ENCODE results near the gene SERPINA1.

The SERPINA1 gene

GRCh38 chr14:94395282-94395887 lies 7.0 kb upstream of the SERPINA1 start:
- Histone ChIP-seq H3K9ac (peak overlapping the region in 7 of 11 experiments; percentile 5 to 85 (median 65); a peak in 9 of 22 replicates), H4K20me1 (no peaks in the 10 kb centered on the region), H3K4me2 (peak overlapping the region in 10 of 11 experiments; percentile 52 to 97 (median 80); a peak in 18 of 22 replicates), H3K9me3 (replicated peaks in 1 of 11) (peaks cover 0 to 11% (median 0%) of the 10 kb centered on the region in 11 experiments; a peak in 2 of 22 replicates), H3K4me3 (no peak overlapping the region; a peak in 1 of 20 replicates), H3K4me1 (peaks cover 14 to 81% (median 60%) of the 10 kb centered on the region in 10 experiments; a peak in 18 of 20 replicates), H3K36me3 (no peaks in the 10 kb centered on the region), H3K27me3 (no peaks in the 10 kb centered on the region), H3K27ac (peak overlapping the region; percentile 58 to 97 (median 86); a peak in 19 of 22 replicates)
- TF ChIP-seq Cebpa-rat (IDR thresholded peaks at IDR 0.05) = no peak

DNA sequence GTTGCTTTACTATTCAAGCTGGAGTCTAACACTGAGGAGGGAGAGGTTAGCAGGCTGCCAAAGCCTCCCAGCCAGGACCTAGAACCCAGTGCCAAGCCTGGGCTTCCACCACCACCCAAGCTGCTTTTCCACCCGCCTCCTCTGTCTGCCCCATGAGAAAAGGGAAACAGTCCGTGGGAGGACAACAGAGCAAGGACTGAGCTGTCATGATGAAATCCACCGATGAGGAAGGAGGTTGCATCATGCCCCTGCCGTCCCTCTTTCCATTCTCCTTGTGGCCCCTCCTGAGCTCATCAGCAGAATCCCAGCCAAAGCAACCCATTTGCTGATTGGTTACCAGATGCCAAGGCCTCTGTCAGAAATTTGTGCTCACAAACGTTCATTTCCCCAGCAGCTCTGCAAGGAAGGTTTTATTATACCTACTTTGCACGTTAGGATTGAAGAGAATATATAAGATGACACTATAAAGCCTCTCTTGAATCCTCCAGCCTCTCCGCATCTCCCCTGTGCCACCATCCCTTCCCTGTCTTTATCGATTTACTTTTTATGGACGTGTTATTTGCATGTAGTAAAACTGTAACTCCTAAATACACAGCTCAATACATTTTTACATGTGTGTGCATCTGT lies 6.3 kb upstream of the SERPINA1 start:
- H3K9me3 ChIP-seq (replicated peaks in 1 of 11) = peaks cover 0 to 11% (median 0%) of the 10 kb centered on the region in 11 experiments; a peak in 2 of 22 replicates
- TF ChIP-seq Cebpa-rat (IDR thresholded peaks at IDR 0.05) = peak; percentile 52 to 98 (median 91); a peak in 20 of 22 replicates
- peak overlapping the region in 10 of 11 experiments; percentile 52 to 97 (median 80); a peak in 21 of 22 replicates for H3K4me2 ChIP-seq
- no peak overlapping the region for H3K4me3 ChIP-seq
- H3K27me3 ChIP-seq = no peaks in the 10 kb centered on the region
- H3K36me3 ChIP-seq = no peaks in the 10 kb centered on the region
- H3K4me1 ChIP-seq = peaks cover 14 to 88% (median 67%) of the 10 kb centered on the region in 10 experiments; a peak in 18 of 20 replicates
- peak overlapping the region in 10 of 11 experiments; percentile 22 to 86 (median 69); a peak in 15 of 22 replicates for H3K9ac ChIP-seq
- H4K20me1 ChIP-seq = no peaks in the 10 kb centered on the region
- H3K27ac ChIP-seq = peak overlapping the region; percentile 58 to 97 (median 86)

DNA sequence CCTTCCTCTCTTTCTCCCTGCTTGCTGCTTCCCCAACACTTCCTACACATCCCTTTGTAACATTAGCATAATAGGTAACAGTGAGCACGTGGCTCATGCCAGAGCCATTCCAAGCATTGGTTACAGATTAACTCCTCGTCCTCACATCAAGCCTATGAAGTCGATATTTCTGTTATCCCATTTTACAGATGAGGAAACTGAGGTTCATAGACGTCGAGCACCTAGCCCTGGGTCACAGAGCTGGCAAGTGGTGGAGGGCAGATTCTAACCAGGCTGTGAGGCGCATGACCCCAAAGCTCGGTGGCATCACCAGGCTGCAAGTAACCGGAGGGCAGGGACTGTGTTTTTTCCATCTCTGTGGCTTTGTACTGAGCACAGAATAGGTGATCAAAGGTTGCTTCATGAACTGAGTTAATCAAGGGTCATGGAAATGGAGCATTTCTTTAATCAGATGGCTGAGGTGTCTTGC lies 5.7 kb upstream of the SERPINA1 start:
- Histone ChIP-seq H3K9me3 (replicated peaks in 1 of 11) (peaks cover 0 to 11% (median 0%) of the 10 kb centered on the region in 11 experiments; a peak in 2 of 22 replicates), H3K27me3 (no peaks in the 10 kb centered on the region), H3K4me1 (peaks cover 14 to 95% (median 73%) of the 10 kb centered on the region in 10 experiments; a peak in 18 of 20 replicates), H3K36me3 (no peaks in the 10 kb centered on the region), H3K9ac (peak overlapping the region in 9 of 11 experiments; percentile 22 to 86 (median 73); a peak in 16 of 22 replicates), H4K20me1 (no peaks in the 10 kb centered on the region), H3K4me2 (peak overlapping the region in 10 of 11 experiments; percentile 52 to 97 (median 80); a peak in 19 of 22 replicates), H3K27ac (peak overlapping the region; percentile 58 to 97 (median 86)), H3K4me3 (peak overlapping the region in 1 of 10 experiments; percentile 12; a peak in 1 of 20 replicates)
- no peak for TF ChIP-seq Cebpa-rat (IDR thresholded peaks at IDR 0.05)

GRCh38 chr14:94393474-94393873 lies 5.1 kb upstream of the SERPINA1 start:
- H3K9ac ChIP-seq = peak overlapping the region in 9 of 11 experiments; percentile 52 to 86 (median 73); a peak in 15 of 22 replicates
- no peak overlapping the region; a peak in 1 of 20 replicates for H3K4me3 ChIP-seq
- H3K36me3 ChIP-seq = peaks cover 0 to 2% (median 0%) of the 10 kb centered on the region in 11 experiments; a peak in 2 of 22 replicates
- peak overlapping the region in 10 of 11 experiments; percentile 45 to 97 (median 80); a peak in 19 of 22 replicates for H3K4me2 ChIP-seq
- no peaks in the 10 kb centered on the region for H3K27me3 ChIP-seq
- peaks cover 0 to 11% (median 0%) of the 10 kb centered on the region in 11 experiments; a peak in 2 of 22 replicates for H3K9me3 ChIP-seq (replicated peaks in 1 of 11)
- peak overlapping the region; percentile 58 to 97 (median 86) for H3K27ac ChIP-seq
- peaks cover 14 to 99% (median 79%) of the 10 kb centered on the region in 10 experiments; a peak in 18 of 20 replicates for H3K4me1 ChIP-seq
- H4K20me1 ChIP-seq = no peaks in the 10 kb centered on the region
- no peak for TF ChIP-seq Cebpa-rat (IDR thresholded peaks at IDR 0.05)

GRCh38 chr14:94392510-94392935 lies 4.1 kb upstream of the SERPINA1 start:
- Histone ChIP-seq H3K4me1 (peaks cover 14 to 99% (median 83%) of the 10 kb centered on the region in 10 experiments; a peak in 18 of 20 replicates), H3K27ac (peak overlapping the region; percentile 58 to 97 (median 86)), H4K20me1 (no peaks in the 10 kb centered on the region), H3K9ac (peak overlapping the region; percentile 33 to 89 (median 65); a peak in 16 of 22 replicates), H3K4me3 (no peak overlapping the region), H3K9me3 (replicated peaks in 1 of 11) (peaks cover 0 to 11% (median 0%) of the 10 kb centered on the region in 11 experiments; a peak in 2 of 22 replicates), H3K27me3 (no peaks in the 10 kb centered on the region), H3K36me3 (peaks cover 0 to 11% (median 0%) of the 10 kb centered on the region in 11 experiments; a peak in 2 of 22 replicates), H3K4me2 (peak overlapping the region; percentile 31 to 98 (median 81); a peak in 20 of 22 replicates)
- TF ChIP-seq Cebpa-rat (IDR thresholded peaks at IDR 0.05) = peak; percentile 74 to 97 (median 92)

DNA sequence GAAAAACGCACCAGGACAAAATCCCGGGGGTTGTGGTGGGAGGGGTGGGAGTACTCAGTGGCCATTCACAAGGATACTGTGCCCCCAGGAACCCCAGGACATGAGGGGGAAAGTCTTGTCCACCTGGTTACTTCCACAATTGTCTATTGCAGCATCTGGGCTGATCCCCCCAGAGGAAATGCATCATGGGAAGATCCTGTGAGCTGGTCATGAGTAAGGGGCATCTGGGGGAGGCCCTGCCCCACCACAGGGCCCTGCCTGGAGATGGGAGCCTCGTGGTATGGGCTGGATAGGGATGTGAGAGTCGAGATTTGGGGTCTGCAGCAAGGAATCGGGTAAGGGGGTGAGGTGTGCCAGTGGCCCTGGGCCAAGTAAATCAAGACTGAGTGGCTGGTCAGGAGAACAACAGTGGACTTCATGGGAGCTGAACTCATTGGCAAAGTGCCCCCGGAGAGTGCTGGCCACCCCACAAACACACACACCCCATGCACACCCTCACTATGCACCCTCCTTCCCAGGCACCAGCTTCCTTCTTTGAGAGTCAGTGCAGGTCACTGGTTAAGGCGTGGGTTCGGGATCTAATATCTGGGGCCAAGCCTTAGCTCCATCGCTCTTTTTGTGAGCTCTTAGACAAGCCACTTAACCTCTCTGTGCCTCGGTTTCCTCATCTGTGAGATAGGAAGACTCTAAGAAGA lies 3.0 kb upstream of the SERPINA1 start:
- Histone ChIP-seq H3K4me3 (peak overlapping the region in 4 of 10 experiments; percentile 55 to 66 (median 64); a peak in 7 of 20 replicates), H3K27ac (peak overlapping the region; percentile 58 to 97 (median 86)), H3K9ac (peak overlapping the region in 9 of 11 experiments; percentile 23 to 89 (median 71); a peak in 14 of 22 replicates), H3K4me1 (peaks cover 14 to 99% (median 86%) of the 10 kb centered on the region in 10 experiments; a peak in 18 of 20 replicates), H3K9me3 (replicated peaks in 1 of 11) (peaks cover 0 to 11% (median 0%) of the 10 kb centered on the region in 11 experiments; a peak in 2 of 22 replicates), H3K4me2 (peak overlapping the region in 9 of 11 experiments; percentile 68 to 98 (median 93); a peak in 18 of 22 replicates), H3K36me3 (peaks cover 0 to 12% (median 0%) of the 10 kb centered on the region in 11 experiments; a peak in 4 of 22 replicates), H4K20me1 (no peaks in the 10 kb centered on the region), H3K27me3 (no peaks in the 10 kb centered on the region)
- no peak for TF ChIP-seq Cebpa-rat (IDR thresholded peaks at IDR 0.05)

DNA sequence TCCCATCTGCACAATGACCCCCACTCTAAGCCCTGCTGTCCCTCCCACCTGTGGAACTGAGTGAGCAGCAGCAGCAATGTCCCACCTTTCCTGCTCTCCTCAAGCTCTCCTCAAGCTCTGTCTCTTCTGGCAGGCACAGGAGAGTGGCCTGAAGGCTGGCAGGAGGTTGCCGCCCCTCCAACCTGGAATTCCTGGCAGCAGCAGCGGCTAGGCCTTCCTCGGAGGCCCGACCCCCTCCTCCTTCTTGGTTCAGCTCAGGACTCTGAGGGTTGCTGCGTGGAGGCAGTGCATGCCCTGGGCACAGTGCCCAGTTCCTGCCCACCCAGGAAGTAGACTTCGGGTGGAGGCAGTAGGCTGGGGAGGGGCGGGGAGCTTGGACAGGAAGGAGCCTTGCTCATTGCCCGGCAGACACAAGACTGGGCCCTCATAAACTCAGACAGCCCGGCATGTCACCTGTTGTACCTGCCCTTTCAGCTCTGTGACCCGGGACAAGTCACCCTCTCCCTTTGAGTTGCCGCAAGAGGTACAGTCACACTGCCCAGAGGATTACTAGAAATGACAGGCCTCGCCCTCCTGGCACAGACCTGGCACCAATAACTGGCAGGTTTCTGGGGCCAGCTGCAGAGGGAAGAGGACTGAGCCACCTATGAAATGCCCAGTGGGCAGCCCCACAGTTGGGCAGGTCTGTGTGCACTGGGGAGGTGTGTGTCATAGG lies 2.1 kb upstream of the SERPINA1 start:
- TF ChIP-seq Cebpa-rat (IDR thresholded peaks at IDR 0.05) = no peak
- peak overlapping the region in 6 of 10 experiments; percentile 2 to 66 (median 59); a peak in 11 of 20 replicates for H3K4me3 ChIP-seq
- H3K36me3 ChIP-seq = peaks cover 0 to 20% (median 0%) of the 10 kb centered on the region in 11 experiments; a peak in 4 of 22 replicates
- H3K9me3 ChIP-seq (replicated peaks in 1 of 11) = peaks cover 0 to 11% (median 0%) of the 10 kb centered on the region in 11 experiments; a peak in 2 of 22 replicates
- no peaks in the 10 kb centered on the region for H4K20me1 ChIP-seq
- H3K4me2 ChIP-seq = peak overlapping the region in 9 of 11 experiments; percentile 40 to 98 (median 93); a peak in 18 of 22 replicates
- H3K27ac ChIP-seq = peak overlapping the region in 10 of 11 experiments; percentile 76 to 97 (median 88); a peak in 20 of 22 replicates
- H3K9ac ChIP-seq = peak overlapping the region in 8 of 11 experiments; percentile 18 to 89 (median 72); a peak in 13 of 22 replicates
- no peaks in the 10 kb centered on the region for H3K27me3 ChIP-seq
- peaks cover 14 to 99% (median 85%) of the 10 kb centered on the region in 10 experiments; a peak in 18 of 20 replicates for H3K4me1 ChIP-seq
